ENCODE data around the gene HHAT.

HHAT gene

GRCh38 chr1:210465150-210465549 lies 136.4 kb downstream of the HHAT start:
- POLR2A ChIA-PET = no interaction called here
- DNase-seq (ENCODE audit: extremely low spot score) = no peak
- CTCF ChIA-PET = interaction anchor here (1.3 kb wide), 1 partner anchor 17 kb away, joined by 3 read pairs; no protein-coding TSS in a partner anchor
- TF ChIP-seq, protein P1, sequence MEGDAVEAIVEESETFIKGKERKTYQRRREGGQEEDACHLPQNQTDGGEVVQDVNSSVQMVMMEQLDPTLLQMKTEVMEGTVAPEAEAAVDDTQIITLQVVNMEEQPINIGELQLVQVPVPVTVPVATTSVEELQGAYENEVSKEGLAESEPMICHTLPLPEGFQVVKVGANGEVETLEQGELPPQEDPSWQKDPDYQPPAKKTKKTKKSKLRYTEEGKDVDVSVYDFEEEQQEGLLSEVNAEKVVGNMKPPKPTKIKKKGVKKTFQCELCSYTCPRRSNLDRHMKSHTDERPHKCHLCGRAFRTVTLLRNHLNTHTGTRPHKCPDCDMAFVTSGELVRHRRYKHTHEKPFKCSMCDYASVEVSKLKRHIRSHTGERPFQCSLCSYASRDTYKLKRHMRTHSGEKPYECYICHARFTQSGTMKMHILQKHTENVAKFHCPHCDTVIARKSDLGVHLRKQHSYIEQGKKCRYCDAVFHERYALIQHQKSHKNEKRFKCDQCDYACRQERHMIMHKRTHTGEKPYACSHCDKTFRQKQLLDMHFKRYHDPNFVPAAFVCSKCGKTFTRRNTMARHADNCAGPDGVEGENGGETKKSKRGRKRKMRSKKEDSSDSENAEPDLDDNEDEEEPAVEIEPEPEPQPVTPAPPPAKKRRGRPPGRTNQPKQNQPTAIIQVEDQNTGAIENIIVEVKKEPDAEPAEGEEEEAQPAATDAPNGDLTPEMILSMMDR (IDR thresholded peaks at IDR 0.05; ENCODE audit: control extremely low read depth, extremely low read depth, low read depth, missing control alignments) = no peak

DNA sequence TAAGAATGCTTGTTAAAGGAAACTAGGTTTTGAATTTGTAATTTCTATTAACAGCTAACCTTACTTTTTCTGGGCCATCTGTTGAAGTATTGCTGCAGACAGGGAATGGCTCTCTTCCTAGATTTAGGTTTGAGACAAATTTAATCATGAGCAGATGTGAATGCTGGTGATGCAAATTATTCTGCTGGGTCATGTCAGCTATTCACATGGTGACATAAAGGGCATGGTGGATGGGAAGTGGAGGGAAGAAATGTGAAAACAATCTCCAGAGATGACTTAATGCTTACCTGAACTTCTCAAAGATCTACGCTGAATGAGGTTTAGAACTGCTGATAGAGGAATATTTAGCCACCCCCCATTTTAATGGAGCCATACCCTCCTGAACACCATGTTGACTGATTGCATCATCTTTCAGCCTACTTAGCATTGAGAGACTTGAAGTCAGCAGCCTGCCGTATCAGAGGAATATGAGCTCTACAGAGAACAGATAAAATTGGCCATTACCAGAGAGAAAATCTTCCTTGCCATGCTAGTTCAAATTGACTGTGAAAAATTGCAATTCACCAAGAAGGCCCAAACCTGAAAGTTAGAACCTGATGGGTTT lies 138.8 kb downstream of the HHAT start:
- TF ChIP-seq, protein P1 (IDR thresholded peaks at IDR 0.05; ENCODE audit: control extremely low read depth, extremely low read depth, low read depth, missing control alignments) = no peak
- ChIA-PET CTCF (no interaction called here), POLR2A (no interaction called here)
- no peak for DNase-seq (ENCODE audit: extremely low spot score)

DNA sequence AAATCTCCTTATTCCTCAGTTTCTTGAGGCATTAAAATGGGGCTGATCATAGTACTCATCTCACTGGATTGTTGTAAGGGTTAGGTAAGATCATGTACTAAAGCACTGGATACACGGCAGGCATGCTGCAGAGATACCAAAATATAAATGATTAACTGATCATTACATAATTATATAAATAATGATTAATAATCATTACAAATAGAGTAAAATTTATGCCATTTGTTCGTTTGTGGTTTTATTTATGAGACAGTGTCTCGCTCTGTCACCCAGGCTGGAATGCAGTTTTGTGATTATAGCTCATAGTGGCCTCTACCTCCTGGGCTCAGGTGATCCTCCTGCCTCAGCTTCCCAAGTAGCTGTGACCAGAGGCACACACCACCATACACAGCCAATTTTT lies 140.7 kb downstream of the HHAT start:
- CTCF ChIA-PET = no interaction called here
- no peak for DNase-seq (ENCODE audit: extremely low spot score)
- POLR2A ChIA-PET = no interaction called here
- TF ChIP-seq, protein P1 (IDR thresholded peaks at IDR 0.05; ENCODE audit: control extremely low read depth, extremely low read depth, low read depth, missing control alignments) = no peak

DNA sequence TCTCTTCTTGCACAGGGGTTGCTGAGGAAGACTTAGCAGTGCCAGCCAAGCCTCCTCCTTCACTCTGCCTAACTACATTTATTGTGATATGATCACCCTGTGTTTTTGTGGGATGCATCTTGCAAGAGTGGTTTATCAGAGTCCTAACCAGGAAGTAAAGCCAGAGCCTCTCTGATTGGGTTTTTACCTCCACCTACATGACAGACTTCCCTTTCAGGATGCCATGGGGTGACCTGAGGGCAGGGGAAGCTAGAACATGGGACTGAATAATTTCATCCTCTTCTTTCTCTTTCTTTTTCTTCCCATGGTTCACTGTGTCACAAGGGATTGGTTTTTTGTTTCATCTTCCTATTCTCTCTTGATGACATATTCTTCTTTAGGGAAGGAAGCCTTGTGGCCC lies 146.6 kb downstream of the HHAT start:
- TF ChIP-seq, protein P1 (IDR thresholded peaks at IDR 0.05; ENCODE audit: control extremely low read depth, extremely low read depth, low read depth, missing control alignments) = no peak
- CTCF ChIA-PET = no interaction called here
- POLR2A ChIA-PET = no interaction called here
- no peak for DNase-seq (ENCODE audit: extremely low spot score)

- DNase-seq (ENCODE audit: extremely low spot score) = no peak
- ChIA-PET CTCF (no interaction called here), POLR2A (no interaction called here)
- TF ChIP-seq, protein P1 (IDR thresholded peaks at IDR 0.05; ENCODE audit: control extremely low read depth, extremely low read depth, low read depth, missing control alignments) = no peak
Observed at GRCh38 chr1:210475806-210476205, 147.1 kb downstream of the HHAT start.

DNA sequence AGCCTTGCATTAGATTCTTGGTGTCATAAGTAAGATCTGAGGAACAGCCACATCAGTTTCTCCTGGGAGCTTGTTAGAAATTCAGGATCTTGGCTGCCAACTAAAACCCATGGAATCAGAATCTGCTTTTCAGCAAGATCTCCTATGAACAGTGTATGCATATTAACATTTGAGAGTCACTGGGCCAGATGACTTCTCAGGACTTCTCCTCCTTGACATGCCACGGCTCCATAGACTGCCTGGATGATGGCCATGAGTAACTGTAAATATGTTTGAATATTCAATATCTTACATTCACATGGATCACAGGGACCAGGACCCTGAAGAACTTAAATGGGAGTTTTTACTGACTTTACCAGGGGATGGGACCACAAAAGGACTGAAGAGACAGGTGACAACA lies 148.0 kb downstream of the HHAT start:
- ChIA-PET POLR2A (no interaction called here), CTCF (interaction anchor here (1.2 kb wide), 1 partner anchor 12 kb away, joined by 3 read pairs; no protein-coding TSS in a partner anchor)
- TF ChIP-seq, protein P1 (IDR thresholded peaks at IDR 0.05; ENCODE audit: control extremely low read depth, extremely low read depth, low read depth, missing control alignments) = no peak
- no peak for DNase-seq (ENCODE audit: extremely low spot score)

Data from GM10248 (cell line).